C4-2B (cell line): Measurements from ENCODE around the gene AMFR.

Source experiments
- ZFX ChIP-seq: fragments of 450-650 bp; IDR thresholded peaks from 2 replicates; pipeline ENCODE4 v1.6.1; 2017
- TF ChIP-seq, protein P1 (sequence below): fragments of 450-650 bp; conservative IDR thresholded peaks from 2 replicates; pipeline ENCODE4 v1.5.1; 2017; ENCODE audit warnings: mild to moderate bottlenecking

DNA sequence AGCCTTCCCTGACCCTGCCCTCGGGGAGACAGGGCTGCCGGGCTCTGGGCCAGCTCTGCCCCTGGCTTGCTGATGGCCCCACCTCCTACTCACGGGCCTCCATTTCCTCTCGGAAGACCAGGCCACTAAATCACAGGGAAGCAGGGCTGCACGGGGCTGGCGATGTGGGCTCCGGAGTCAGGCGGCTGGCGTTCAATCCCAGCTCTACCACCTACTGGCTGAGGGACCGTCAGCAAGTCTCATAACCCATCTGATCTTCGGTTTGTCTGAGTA, 113.4 kb downstream of the AMFR start:
- TF ChIP-seq, protein P1, sequence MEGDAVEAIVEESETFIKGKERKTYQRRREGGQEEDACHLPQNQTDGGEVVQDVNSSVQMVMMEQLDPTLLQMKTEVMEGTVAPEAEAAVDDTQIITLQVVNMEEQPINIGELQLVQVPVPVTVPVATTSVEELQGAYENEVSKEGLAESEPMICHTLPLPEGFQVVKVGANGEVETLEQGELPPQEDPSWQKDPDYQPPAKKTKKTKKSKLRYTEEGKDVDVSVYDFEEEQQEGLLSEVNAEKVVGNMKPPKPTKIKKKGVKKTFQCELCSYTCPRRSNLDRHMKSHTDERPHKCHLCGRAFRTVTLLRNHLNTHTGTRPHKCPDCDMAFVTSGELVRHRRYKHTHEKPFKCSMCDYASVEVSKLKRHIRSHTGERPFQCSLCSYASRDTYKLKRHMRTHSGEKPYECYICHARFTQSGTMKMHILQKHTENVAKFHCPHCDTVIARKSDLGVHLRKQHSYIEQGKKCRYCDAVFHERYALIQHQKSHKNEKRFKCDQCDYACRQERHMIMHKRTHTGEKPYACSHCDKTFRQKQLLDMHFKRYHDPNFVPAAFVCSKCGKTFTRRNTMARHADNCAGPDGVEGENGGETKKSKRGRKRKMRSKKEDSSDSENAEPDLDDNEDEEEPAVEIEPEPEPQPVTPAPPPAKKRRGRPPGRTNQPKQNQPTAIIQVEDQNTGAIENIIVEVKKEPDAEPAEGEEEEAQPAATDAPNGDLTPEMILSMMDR, result no peak
- no peak for TF ChIP-seq ZFX
